NCI-H187 treated with DMSO at 0.1 percent for 48 hours (cell line): ENCODE results near the gene EBLN1.
"Not testable (repeated sequence)": the region's sequence is repeated elsewhere in the genome, so short reads cannot be mapped to it uniquely, and the experiment has no call there.

Experiments used
- DNase-seq: peaks from one replicate; lab custom pipeline; 2025; lab: John Stamatoyannopoulos, UW

Gene EBLN1

DNA sequence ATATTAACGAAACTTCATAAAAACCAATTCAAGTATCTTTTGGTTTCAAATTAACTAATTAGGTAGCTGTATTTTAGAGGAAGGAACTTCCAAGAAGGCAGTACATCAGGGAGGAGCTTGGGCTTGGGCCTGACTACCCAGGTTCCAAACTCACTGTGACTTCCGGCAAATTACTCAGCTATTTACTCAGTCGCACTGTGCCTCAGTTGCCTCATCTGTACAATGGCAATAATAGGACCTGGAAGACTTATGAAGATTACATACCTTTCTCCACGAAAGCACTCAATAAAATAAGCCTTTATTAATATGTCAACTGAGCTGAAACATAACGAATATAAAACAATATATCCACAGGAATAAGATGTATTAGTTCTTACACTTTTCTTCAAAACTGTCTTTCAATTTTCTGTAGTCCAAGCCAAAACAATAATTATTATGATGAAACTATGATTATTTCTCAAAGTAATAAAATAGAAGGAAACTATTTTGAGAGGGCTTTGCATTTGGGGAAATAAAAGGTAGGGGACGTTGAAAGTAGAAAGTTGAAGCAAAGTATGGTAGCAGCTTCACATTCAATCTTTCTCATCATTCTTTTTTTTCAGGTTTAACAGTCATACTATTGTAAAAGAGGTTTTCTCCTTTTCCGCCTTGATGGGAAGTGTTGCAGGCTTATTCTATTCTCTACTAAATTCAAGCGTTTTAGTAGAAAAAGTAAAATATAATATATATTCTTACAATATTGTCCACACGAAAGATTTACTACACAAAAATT, 10.5 kb upstream of the EBLN1 start:
- DNase-seq, result no peak

DNA sequence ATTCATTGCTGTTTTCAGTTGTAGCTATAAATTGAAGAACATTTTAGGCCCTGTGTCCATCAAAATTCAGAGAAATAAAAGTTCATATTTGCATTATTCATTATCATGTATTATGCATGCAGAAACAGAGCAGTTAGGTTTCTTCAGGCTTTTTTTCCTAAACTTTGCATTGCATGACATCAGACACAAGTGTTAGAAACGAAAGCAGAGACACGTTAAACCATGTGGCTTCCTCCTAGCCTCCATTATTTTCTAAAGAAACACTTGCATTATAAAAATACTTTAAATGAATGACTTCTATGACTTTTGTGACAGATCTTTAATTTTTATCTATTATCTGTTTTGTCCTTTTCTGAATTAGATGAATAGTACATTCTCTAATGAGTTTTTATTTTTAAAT, 8.8 kb upstream of the EBLN1 start:
- no peak for DNase-seq

DNA sequence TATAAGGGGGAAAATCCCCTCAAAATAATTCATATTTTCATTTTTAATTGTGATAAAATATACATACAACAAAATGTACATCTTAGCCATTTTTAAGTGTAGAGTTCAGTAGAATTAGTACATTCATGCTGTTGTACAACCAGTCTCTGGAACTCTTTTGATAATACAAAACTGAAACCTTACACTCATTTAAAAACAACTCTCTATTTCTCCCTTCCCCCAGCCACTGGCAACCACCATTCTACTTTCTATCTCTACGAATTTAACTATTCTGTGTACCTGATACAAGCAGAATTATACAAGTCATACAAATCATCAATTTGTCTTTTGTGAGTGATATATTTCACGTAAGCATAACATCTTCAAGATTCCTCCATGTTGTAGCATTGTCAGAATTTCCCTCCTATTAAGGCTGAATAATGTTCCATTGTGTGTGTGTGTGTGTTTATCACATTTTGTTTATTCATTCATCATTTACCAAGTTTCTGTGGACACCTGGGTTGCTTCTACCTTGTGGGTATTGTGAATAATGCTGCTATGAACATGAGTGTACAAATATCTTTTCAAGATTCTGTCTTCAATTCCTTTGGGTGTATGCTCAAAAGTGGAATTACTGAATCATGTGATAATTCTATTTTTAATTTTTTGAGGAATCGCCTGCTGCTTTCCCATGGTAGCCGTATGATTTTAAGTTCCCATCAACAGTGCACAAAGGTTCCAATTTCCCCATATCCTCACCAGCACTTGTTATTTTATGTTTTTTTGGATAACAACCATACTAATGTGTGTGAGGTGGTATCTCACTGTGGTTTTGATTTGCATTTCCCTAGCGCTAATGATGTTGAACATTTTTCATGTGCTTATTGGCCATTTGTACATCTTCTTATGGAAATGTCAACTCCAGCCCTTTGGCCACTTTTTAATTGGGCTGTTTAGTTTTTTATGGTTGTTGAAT, 4.7 kb upstream of the EBLN1 start:
- no peak for DNase-seq

DNA sequence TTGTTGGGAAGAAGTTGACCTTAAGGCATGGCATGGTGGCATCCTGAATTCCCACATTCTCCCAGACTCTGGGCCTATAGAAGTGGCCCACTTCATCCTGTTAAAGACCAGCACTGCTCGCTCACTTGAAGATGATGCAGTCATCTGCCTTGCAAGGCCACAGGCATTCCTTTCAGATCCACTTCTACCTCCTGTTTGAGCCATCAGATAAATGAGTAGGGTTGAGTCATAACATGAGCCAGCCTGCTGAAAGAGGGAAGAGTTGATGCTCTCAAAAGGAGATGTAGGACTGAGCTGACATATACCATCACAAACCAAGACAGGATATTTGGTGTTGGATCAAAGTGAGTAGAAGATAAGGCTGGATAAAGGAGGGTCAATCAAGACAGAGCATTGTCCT, 1.5 kb upstream of the EBLN1 start:
- DNase-seq, result no peak

DNA sequence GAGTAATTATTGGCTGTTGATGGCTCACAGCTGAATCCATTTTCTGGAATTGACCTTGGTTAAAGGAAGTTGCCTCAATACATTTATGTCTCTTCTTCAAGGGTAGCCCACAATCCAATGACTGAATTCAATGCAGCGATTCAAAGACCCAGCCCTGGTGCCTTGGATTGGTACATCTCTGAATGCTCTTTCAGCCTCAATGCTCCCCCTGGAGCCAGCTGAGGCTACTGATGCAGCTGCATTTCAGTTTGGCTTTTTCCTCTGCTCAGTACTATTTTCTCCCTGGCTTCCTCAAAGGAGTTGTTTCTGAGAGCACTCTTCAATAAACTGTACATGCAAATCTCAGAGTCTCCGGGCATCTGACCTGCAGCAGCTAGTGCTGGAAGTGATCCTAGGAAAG, 633 bp upstream of the EBLN1 start:
- no peak for DNase-seq

DNA sequence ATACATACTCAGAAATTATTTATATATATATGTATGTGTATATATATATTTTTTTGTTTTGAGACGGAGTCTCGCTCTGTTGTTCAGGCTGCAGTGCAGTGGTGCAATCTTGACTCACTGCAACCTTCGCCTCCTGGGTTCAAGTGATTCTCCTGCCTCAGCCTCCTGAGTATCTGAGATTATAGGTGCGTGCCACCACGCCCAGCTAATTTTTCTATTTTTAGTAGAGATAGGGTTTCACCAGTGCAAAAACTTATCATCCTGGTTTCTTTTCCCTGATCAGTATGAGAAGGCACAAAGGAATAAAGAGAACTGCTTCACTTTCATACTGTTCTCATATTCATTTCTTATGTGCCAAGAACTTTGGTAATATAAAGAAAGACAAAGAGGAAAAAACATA, 731 bp downstream of the EBLN1 start:
- DNase-seq, result not testable (repeated sequence)

DNA sequence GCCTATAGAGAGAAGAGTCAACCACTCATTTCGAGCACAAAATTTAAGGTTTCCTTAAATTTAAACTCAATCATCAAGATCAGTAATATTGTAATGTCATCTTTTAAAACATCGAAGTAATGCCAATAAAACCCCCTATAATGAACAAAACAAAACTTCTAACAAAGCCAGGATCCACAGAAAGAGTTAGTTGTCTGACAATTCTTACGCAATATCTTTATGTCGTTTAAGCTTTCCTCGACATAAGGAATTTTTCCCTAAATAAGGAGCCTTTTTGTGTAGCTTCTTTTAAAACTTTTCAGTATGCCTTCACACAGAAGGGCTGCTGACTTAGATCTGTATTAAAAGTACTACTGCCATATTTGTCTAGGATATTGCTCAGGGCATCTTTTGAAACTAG, 7.5 kb downstream of the EBLN1 start:
- DNase-seq, result no peak

DNA sequence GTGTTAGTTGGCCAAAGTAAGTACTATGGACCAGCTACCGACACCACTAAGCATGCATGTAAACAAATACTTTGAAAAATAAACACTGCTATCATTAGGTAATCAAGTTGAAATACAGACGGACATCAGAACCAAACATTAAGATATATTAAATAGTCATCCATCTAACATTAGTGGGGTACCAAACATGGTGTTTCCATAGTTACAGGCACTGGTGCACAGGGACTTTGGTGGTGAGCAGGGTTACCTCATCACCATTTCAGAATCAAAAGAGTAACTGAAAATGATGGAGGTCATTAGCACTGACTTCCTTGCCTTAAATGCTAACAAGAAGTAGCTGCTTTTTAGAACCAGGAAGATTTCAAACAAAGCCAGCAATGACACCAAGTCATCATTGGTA, 23.9 kb downstream of the EBLN1 start:
- no peak for DNase-seq

DNA sequence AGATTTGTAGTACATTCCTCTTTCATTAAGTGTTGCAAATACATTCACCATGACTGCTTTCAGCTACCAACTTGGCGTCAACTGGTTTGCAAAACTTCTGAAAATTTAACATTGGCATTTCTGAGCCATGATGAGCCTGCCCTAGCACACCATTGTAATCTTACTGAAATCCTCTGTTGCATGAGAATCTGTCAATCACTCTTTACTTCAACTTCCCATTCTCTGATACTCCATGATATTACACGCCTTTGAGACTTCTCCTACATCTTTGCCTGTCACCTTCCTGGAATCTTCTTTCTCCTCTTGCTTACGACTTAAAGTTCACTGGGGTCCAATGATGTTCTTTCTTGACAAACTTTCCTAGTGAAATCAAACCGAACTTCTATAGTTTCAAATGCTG, 32.2 kb downstream of the EBLN1 start:
- DNase-seq, result no peak

DNA sequence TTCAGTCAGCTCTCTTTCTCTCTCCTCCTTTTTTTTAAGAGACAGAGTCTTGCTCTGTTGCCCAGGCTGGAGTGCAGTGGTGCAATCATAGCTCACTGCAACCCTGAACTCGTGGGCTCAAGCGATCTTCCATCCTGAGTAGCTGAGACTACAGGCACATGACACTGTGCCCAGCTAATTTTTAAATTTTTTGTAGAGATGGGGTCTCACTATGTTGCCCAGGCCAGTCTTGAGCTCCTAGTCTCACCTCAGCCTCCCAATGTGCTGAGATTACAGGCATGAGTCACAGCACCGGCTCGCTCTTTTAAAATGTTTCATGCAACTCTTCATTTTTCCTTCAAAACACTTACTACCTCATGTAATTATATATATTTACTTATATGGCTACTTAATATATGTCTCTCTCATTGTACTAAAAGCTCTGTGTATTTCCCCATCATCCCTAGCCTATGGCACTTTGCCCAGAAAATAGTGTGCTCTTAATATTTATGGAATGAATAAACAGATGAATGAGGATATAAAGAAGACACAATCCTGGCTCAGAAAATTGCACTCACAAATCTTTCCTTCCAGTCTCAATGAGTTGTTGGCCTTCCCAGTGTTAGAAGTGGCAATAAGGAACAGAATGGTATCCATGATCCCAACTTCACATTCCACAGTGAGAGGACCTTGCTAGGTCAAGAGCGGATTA, 33.9 kb downstream of the EBLN1 start:
- DNase-seq, result no peak

DNA sequence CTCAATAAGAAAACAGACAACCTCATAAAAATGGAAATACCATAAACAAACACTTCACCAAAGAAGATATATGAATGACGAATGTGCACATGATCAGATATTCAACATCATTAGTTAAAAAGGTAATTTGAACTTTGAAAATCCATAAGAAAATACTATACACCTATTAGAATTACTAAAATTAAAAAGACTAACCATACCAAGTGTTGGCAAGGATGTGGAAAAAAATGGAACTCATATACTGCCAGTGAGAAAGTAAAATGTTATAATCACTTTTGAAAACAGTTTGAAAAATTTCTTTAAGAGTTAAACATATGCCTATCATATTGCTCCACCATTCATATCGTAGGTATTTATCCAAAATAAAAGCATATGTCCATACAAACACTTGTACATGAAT, 37.1 kb downstream of the EBLN1 start:
- DNase-seq, result no peak

DNA sequence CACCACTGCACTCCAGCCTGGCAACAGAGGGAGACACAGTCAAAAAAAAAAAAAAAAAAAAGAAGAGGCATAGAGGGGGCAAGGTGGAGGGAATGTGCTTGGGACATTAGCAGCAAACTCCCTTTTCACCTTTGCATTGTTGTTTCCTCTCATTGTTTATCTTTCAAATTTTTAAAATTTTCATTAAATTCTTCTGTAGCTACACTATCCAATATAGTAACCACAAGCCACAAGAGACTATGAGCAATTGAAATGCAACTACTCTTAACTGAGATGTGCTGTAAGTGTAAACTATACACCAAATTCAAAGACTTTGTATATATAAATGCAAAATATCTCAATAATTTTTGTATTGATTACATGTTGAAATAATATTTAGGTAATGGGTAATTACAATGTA, 43.4 kb downstream of the EBLN1 start:
- DNase-seq, result no peak

DNA sequence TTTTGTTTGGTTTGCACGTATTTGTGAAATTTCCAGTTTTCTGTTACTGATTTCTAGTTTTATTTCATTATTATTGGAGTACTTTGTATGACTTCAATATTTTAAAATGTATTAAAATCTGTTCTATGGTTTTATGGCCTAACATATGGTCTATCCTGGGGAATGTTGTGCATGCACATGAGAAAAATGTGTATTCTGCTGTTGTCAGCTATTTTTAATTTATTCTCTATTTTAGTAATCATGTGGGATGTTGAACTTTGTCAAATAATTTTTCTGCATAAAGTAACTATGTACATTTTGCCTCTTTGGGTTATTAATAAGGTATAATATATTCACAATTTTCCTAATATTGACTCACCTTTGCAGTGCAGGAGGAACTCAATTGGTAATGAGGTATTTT, 46.7 kb downstream of the EBLN1 start:
- no peak for DNase-seq

DNA sequence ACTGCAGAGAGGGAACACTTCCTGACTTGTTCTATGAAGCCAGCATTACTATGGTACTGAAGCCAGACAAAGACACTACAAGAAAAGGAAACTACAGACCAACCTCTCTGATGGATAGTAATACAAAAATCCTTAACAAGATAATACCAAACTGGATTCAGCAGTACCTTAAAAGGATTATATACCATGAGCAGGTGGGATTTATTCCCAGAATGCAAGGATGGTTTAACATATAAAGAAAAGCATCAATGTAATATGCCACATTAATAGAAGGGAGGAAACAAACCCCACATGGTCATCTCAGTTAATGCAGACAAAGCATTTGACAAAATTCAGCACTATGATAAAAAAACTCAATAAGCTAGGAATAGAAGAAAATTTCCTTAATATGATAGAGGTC, 47.2 kb downstream of the EBLN1 start:
- DNase-seq, result no peak

DNA sequence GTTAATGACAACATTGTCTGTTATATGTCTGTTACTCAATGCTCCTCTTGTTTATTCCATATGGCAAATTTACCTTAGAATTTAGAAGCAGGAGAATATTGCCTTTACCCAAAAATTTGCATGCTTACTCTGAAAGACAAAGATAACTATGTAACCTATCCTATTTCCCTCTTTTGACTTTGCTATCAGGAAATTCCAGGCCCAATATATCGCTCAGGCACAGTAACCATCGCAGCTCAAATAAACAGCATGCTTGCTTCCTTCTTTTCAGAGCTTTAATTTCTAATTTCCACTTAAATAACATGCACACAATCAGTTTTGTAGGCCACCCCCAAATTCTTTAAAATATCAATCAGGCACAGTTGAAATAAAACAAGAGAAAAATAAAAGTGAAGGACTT, 57.8 kb downstream of the EBLN1 start:
- DNase-seq, result no peak

DNA sequence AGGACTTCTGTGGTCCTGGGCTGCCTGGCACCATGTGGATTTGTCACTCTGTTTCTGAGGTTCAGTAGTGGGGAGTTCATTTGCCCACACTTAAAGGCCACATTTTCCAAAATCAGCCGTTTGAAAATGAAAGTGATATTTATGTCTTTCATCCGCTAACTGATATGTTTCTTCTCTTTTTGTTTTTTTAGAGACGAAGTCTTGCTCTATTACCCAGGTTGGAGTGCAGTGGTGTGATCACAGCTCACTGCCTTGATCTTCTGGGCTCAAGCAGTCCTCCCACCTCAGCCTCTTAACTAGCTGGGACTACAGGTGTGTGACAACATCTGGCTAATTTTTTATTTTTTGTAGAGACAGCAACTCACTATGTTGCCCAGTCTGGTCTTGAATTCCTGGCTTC, 58.6 kb downstream of the EBLN1 start:
- DNase-seq, result no peak
